ENCODE data around the gene PTPRN2. TPM values are rescaled to one million over a fixed set of nuclear protein-coding genes. Genes with fewer than 3 reads are reported as not detected.
"Not testable (repeated sequence)": the region's sequence is repeated elsewhere in the genome, so short reads cannot be mapped to it uniquely, and the experiment has no call there.

Gene PTPRN2
- polyA plus RNA-seq, 1 of the 3 experiments (the other 2 are of a cell fraction): 4.0 TPM

GRCh38 chr7:158150234-158150633 lies 437.4 kb downstream of the PTPRN2 start:
- DNase-seq: no peak
- Histone ChIP-seq H3K4me2 (no peak overlapping the region), H3K79me2 (ENCODE audit: insufficient read depth) (no peaks in the 10 kb centered on the region), H3K4me3 (ENCODE audit: low read depth in 2 of 2, low read length in 1 of 2) (no peak overlapping the region; a peak in 1 of 4 replicates), H3F3A (replicated peaks; ENCODE audit: insufficient read depth) (no peaks in the 10 kb centered on the region), H3K9me2 (no peaks in the 10 kb centered on the region), H2AFZ (ENCODE audit: low read depth) (no peak overlapping the region), H3K27ac (ENCODE audit: low read depth in 2 of 2, low read length in 1 of 2) (no peak overlapping the region), H3K27me3 (ENCODE audit: insufficient read depth) (no peaks in the 10 kb centered on the region), H3K9ac (no peak overlapping the region), H3K36me3 (replicated peaks in 1 of 2; ENCODE audit: control insufficient read depth in 1 of 2, insufficient read depth in 2 of 2, low read length in 1 of 2) (no peaks in the 10 kb centered on the region), H3K4me1 (ENCODE audit: control insufficient read depth in 1 of 2, insufficient read depth in 2 of 2, low read depth in 1 of 2, low read length in 1 of 2) (no peaks in the 10 kb centered on the region), H4K20me1 (ENCODE audit: insufficient read depth) (no peaks in the 10 kb centered on the region), H3K9me3 (peaks cover 5% of the 10 kb centered on the region; the same call in 1 of the 2 replicates)
- POLR2A ChIA-PET: no interaction called here
- CTCF ChIA-PET: no interaction called here
- whole genome bisulfite sequencing (ENCODE audit: low lambda C conversion rate): 56% methylated on average over 7 of the region's 7 CpGs
- TF ChIP-seq EP300 (IDR thresholded peaks at IDR 0.05; ENCODE audit: borderline replicate concordance in 1 of 2, low read depth in 1 of 2, low read length in 1 of 2): no peak
- TF ChIP-seq NFIC (IDR thresholded peaks at IDR 0.05; ENCODE audit: borderline replicate concordance): no peak
- TF ChIP-seq MXI1 (IDR thresholded peaks at IDR 0.05; ENCODE audit: low read depth, low read length): no peak
- TF ChIP-seq FOXM1 (IDR thresholded peaks at IDR 0.05; ENCODE audit: low read depth): no peak

- H3K79me2 ChIP-seq (ENCODE audit: insufficient read depth); H3F3A ChIP-seq (replicated peaks; ENCODE audit: insufficient read depth); H3K9ac ChIP-seq; H3K27me3 ChIP-seq (ENCODE audit: insufficient read depth); H3K27ac ChIP-seq (ENCODE audit: low read depth in 2 of 2, low read length in 1 of 2); H3K4me2 ChIP-seq; H3K4me1 ChIP-seq (ENCODE audit: control insufficient read depth in 1 of 2, insufficient read depth in 2 of 2, low read depth in 1 of 2, low read length in 1 of 2); H2AFZ ChIP-seq (ENCODE audit: low read depth); CTCF ChIA-PET; POLR2A ChIA-PET; DNase-seq; H3K9me2 ChIP-seq; H3K36me3 ChIP-seq (replicated peaks in 1 of 2; ENCODE audit: control insufficient read depth in 1 of 2, insufficient read depth in 2 of 2, low read length in 1 of 2); H4K20me1 ChIP-seq (ENCODE audit: insufficient read depth): not testable (repeated sequence)
- 80% methylated on average over 18 of the region's 18 CpGs for WGBS (ENCODE audit: low lambda C conversion rate)
- Histone ChIP-seq H3K9me3 (peaks cover 11% of the 10 kb centered on the region; the same call in 1 of the 2 replicates), H3K4me3 (ENCODE audit: low read depth in 2 of 2, low read length in 1 of 2) (peak overlapping the region in 1 of 2 experiments; percentile 0; a peak in 1 of 4 replicates)
Observed at GRCh38 chr7:158147431-158147830, 440.2 kb downstream of the PTPRN2 start.

- Histone ChIP-seq H3K9me3 (peaks cover 11% of the 10 kb centered on the region; the same call in 1 of the 2 replicates), H3F3A (replicated peaks; ENCODE audit: insufficient read depth) (no peaks in the 10 kb centered on the region)
- TF ChIP-seq TCF12 (IDR thresholded peaks at IDR 0.05): no peak
- no peak for TF ChIP-seq MEF2A (IDR thresholded peaks at IDR 0.05; ENCODE audit: borderline replicate concordance, low read depth)
- no peak for TF ChIP-seq POLR2AphosphoS5 (IDR thresholded peaks at IDR 0.05; ENCODE audit: low read depth, low read length)
- TF ChIP-seq JUND (IDR thresholded peaks at IDR 0.05): no peak
- TF ChIP-seq NFIC (IDR thresholded peaks at IDR 0.05; ENCODE audit: borderline replicate concordance): no peak
- TF ChIP-seq, protein P1, sequence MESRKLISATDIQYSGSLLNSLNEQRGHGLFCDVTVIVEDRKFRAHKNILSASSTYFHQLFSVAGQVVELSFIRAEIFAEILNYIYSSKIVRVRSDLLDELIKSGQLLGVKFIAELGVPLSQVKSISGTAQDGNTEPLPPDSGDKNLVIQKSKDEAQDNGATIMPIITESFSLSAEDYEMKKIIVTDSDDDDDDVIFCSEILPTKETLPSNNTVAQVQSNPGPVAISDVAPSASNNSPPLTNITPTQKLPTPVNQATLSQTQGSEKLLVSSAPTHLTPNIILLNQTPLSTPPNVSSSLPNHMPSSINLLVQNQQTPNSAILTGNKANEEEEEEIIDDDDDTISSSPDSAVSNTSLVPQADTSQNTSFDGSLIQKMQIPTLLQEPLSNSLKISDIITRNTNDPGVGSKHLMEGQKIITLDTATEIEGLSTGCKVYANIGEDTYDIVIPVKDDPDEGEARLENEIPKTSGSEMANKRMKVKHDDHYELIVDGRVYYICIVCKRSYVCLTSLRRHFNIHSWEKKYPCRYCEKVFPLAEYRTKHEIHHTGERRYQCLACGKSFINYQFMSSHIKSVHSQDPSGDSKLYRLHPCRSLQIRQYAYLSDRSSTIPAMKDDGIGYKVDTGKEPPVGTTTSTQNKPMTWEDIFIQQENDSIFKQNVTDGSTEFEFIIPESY (IDR thresholded peaks at IDR 0.05; ENCODE audit: borderline replicate concordance, low read depth): no peak
- TF ChIP-seq, protein P2, sequence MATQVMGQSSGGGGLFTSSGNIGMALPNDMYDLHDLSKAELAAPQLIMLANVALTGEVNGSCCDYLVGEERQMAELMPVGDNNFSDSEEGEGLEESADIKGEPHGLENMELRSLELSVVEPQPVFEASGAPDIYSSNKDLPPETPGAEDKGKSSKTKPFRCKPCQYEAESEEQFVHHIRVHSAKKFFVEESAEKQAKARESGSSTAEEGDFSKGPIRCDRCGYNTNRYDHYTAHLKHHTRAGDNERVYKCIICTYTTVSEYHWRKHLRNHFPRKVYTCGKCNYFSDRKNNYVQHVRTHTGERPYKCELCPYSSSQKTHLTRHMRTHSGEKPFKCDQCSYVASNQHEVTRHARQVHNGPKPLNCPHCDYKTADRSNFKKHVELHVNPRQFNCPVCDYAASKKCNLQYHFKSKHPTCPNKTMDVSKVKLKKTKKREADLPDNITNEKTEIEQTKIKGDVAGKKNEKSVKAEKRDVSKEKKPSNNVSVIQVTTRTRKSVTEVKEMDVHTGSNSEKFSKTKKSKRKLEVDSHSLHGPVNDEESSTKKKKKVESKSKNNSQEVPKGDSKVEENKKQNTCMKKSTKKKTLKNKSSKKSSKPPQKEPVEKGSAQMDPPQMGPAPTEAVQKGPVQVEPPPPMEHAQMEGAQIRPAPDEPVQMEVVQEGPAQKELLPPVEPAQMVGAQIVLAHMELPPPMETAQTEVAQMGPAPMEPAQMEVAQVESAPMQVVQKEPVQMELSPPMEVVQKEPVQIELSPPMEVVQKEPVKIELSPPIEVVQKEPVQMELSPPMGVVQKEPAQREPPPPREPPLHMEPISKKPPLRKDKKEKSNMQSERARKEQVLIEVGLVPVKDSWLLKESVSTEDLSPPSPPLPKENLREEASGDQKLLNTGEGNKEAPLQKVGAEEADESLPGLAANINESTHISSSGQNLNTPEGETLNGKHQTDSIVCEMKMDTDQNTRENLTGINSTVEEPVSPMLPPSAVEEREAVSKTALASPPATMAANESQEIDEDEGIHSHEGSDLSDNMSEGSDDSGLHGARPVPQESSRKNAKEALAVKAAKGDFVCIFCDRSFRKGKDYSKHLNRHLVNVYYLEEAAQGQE (IDR thresholded peaks at IDR 0.05; ENCODE audit: low read depth, low read length): no peak
- TF ChIP-seq EZH2phosphoT487 (IDR thresholded peaks at IDR 0.05; ENCODE audit: borderline replicate concordance, low read depth): no peak
- TF ChIP-seq RXRA (IDR thresholded peaks at IDR 0.05; ENCODE audit: borderline replicate concordance, low read depth): no peak
Observed at GRCh38 chr7:158145370-158145769, 442.3 kb downstream of the PTPRN2 start.

More at GRCh38 chr7:158145370-158145769, 442.3 kb downstream of the PTPRN2 start:
- no peak overlapping the region for H3K27ac ChIP-seq (ENCODE audit: low read depth in 2 of 2, low read length in 1 of 2)
- H3K4me1 ChIP-seq (ENCODE audit: control insufficient read depth in 1 of 2, insufficient read depth in 2 of 2, low read depth in 1 of 2, low read length in 1 of 2): no peaks in the 10 kb centered on the region
- ChIA-PET POLR2A (no interaction called here), CTCF (interaction anchor here (0.7 kb wide), 1 partner anchor 68 kb away, joined by 3 read pairs; no protein-coding TSS in a partner anchor)
- H3K36me3 ChIP-seq (replicated peaks in 1 of 2; ENCODE audit: control insufficient read depth in 1 of 2, insufficient read depth in 2 of 2, low read length in 1 of 2): no peaks in the 10 kb centered on the region
- no peaks in the 10 kb centered on the region for H3K79me2 ChIP-seq (ENCODE audit: insufficient read depth)
- H3K27me3 ChIP-seq (ENCODE audit: insufficient read depth): no peaks in the 10 kb centered on the region
- no peak overlapping the region for H3K4me3 ChIP-seq (ENCODE audit: low read depth in 2 of 2, low read length in 1 of 2)
- WGBS (ENCODE audit: low lambda C conversion rate): 75% methylated on average over 7 of the region's 13 CpGs
- no peak overlapping the region for H3K4me2 ChIP-seq
- H3K9me2 ChIP-seq: no peaks in the 10 kb centered on the region
- no peaks in the 10 kb centered on the region for H4K20me1 ChIP-seq (ENCODE audit: insufficient read depth)
- H3K9ac ChIP-seq: no peak overlapping the region
- no peak for DNase-seq
- H2AFZ ChIP-seq (ENCODE audit: low read depth): no peak overlapping the region
